ENCODE measurements around the gene PFKFB4.

GRCh38 chr3:48472673-48472922, 84.0 kb downstream of the PFKFB4 start:
- no peak for TF ChIP-seq CTCF (IDR thresholded peaks at IDR 0.05; ENCODE audit: control extremely low read depth in 1 of 3, insufficient read depth in 1 of 3, low read depth in 1 of 3, low read length in 3 of 3)
- no peak for TF ChIP-seq CHD2 (IDR thresholded peaks at IDR 0.05; ENCODE audit: low read length)
- no peak for TF ChIP-seq RFX5 (IDR thresholded peaks at IDR 0.05; ENCODE audit: borderline replicate concordance, low read depth, low read length)
- TF ChIP-seq KDM5A (IDR thresholded peaks at IDR 0.05; ENCODE audit: low read length): no peak
- TF ChIP-seq EP300 (IDR thresholded peaks at IDR 0.05; ENCODE audit: borderline replicate concordance in 1 of 2, low read depth in 2 of 2, low read length in 2 of 2): no peak
- no peak for TF ChIP-seq RAD21 (IDR thresholded peaks at IDR 0.05 in 1 of 2, conservative IDR thresholded peaks at IDR 0.05 in 1 of 2; ENCODE audit: low read depth in 2 of 2, low read length in 2 of 2)

All from H1 (cell line).